H1 (cell line): ENCODE data around the gene TMEM17. TPM values are rescaled to one million over a fixed set of nuclear protein-coding genes. Genes with fewer than 3 reads are reported as not detected.

Experiments
- CHD7 ChIP-seq: fragments of 300-600 bp; sonication (generic); IDR thresholded peaks from 2 replicates; pipeline ENCODE4 v1.7.1; 2012; ENCODE audit warnings: low read length, moderate library complexity, mild to moderate bottlenecking, inconsistent platforms; ENCODE audit not compliant: insufficient replicate concordance
- EP300 ChIP-seq, 2 experiments: IDR thresholded peaks; 1 replicate in 1 of 2; 2 replicates in 1 of 2; pipeline ENCODE4 v1.6.1; 2011 to 2012; ENCODE audit warnings: low read depth in 2 of 2, low read length in 2 of 2, mild to moderate bottlenecking in 2 of 2, borderline replicate concordance in 1 of 2, inconsistent platforms in 1 of 2, moderate library complexity in 1 of 2
- HDAC6 ChIP-seq: IDR thresholded peaks from one replicate; pipeline ENCODE4 v1.7.1; 2012; ENCODE audit warnings: low read depth, mild to moderate bottlenecking, inconsistent platforms, low read length, moderate library complexity
- SP4 ChIP-seq: IDR thresholded peaks from 2 replicates; pipeline ENCODE4 v1.6.1; 2012; ENCODE audit warnings: low read length, inconsistent platforms
- ZNF274 ChIP-seq: IDR thresholded peaks from 2 replicates; pipeline ENCODE4 v1.7.0; 2012; ENCODE audit warnings: low read length, borderline replicate concordance; ENCODE audit errors: extremely low read depth
- polyA plus RNA-seq, 7 experiments: library from polyadenylated mRNA; depleted of rRNA in 3 of 7; stranded (reverse) in 5 of 7; unstranded in 2 of 7; fragments of >200 nt in 5 of 7; fragments of 200-250 nt in 2 of 7; gene quantifications; 1 replicate in 5 of 7; 2 replicates in 1 of 7; 4 replicates in 1 of 7; pipeline versions ENCODE4 v1.2.1 to v1.2.3, GENCODE V29; 2011 to 2013; ENCODE audit warnings: missing spikeins in 2 of 7, mixed read lengths in 2 of 7
- total RNA-seq: library from RNA; stranded (reverse); fragmentation: NEBNext Ultra II Directional; extraction: Animal tissue kit (Norgen Biotek cat#: 25700); gene quantifications from 2 replicates; pipeline ENCODE4 v1.2.1, GENCODE V29; 2021

The TMEM17 gene
- total and polyA plus RNA-seq, 2 of the 8 experiments (the other 6 are each of a cell fraction or from before 2014, with no cell fraction given) = 0.69 to 1.2 TPM

- TF ChIP-seq HDAC6 (no peak), ZNF274 (no peak), EP300 (IDR thresholded peaks at IDR 0.05; ENCODE audit: borderline replicate concordance in 1 of 2, low read depth in 2 of 2, low read length in 2 of 2) (no peak), CHD7 (no peak), SP4 (no peak)
Measured at GRCh38 chr2:62489702-62490101, 16.3 kb downstream of the TMEM17 start (continued).
